ENCODE data around the gene FGF2. TPM values are rescaled to one million over a fixed set of nuclear protein-coding genes. Genes with fewer than 3 reads are reported as not detected.
A peak's percentile ranks its signal among the peaks of the same experiment; 100 is the strongest.

FGF2 gene
- total RNA-seq, 4 donors from 2014 or later = 32.5 to 54.7 (median 41.8) TPM

DNA sequence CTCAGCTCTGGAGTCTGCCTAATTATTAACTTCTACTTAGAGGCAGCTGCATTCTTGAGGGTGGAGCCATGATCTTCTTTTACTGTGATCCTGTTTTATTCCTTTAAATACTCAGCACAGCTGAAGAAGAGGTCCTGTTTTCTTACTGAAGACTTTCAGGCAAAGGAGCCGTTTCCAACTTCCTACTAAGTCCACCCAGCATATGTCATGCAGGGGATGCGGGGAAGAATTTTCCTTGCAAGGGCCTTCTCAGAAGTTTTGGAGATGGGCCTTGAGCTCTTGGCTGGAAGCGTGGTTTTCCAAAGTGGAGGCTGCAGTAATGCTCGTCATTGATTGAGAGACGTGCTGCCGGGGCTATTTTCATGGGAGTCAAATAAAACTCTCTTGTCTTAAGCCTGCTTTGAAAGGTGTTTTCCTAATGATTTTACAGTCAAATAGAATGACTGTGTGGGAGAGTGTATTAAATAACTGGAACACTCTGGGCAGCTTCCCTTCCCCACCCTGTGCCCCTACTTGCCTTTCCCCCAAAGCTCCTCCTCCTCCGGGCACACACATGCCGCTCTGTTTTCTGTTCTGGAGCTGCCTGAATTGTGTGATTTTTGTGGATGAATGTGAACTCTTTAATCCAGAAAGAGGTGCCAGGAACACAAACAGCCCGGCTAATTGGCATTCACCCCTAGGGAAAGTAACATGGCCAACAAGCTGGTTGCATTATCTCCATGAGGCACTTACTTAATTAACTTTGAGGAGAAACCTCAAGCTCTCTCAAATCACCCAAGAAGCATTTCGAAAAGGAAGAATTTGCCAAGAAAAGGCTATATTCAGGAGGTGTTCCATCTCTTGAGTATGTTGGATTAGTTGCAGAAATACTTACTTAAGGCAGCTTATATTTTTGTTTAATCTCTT, 28.1 kb downstream of the FGF2 start:
- Histone ChIP-seq H3K27ac (peak overlapping the region; percentile 77 to 83 (median 79)), H3K9me3 (no peaks in the 10 kb centered on the region), H3K27me3 (no peaks in the 10 kb centered on the region), H3K4me1 (peaks cover 0 to 61% (median 16%) of the 10 kb centered on the region in 3 donors), H3K4me3 (peak overlapping the region; percentile 33), H3K36me3 (no peaks in the 10 kb centered on the region)
- TF ChIP-seq POLR2A (IDR thresholded peaks at IDR 0.05) (no peak), EP300 (IDR thresholded peaks at IDR 0.05) (no peak), POLR2AphosphoS5 (IDR thresholded peaks at IDR 0.05) (no peak)
- TF ChIP-seq, protein P1, sequence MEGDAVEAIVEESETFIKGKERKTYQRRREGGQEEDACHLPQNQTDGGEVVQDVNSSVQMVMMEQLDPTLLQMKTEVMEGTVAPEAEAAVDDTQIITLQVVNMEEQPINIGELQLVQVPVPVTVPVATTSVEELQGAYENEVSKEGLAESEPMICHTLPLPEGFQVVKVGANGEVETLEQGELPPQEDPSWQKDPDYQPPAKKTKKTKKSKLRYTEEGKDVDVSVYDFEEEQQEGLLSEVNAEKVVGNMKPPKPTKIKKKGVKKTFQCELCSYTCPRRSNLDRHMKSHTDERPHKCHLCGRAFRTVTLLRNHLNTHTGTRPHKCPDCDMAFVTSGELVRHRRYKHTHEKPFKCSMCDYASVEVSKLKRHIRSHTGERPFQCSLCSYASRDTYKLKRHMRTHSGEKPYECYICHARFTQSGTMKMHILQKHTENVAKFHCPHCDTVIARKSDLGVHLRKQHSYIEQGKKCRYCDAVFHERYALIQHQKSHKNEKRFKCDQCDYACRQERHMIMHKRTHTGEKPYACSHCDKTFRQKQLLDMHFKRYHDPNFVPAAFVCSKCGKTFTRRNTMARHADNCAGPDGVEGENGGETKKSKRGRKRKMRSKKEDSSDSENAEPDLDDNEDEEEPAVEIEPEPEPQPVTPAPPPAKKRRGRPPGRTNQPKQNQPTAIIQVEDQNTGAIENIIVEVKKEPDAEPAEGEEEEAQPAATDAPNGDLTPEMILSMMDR (IDR thresholded peaks at IDR 0.05) = no peak
- 15 to 22% methylated on average over 5 to 10 of the region's 10 CpGs for WGBS, 2 donors (ENCODE audit: low coverage in 1 of 2)
- peak; percentile 60 for ATAC-seq

DNA sequence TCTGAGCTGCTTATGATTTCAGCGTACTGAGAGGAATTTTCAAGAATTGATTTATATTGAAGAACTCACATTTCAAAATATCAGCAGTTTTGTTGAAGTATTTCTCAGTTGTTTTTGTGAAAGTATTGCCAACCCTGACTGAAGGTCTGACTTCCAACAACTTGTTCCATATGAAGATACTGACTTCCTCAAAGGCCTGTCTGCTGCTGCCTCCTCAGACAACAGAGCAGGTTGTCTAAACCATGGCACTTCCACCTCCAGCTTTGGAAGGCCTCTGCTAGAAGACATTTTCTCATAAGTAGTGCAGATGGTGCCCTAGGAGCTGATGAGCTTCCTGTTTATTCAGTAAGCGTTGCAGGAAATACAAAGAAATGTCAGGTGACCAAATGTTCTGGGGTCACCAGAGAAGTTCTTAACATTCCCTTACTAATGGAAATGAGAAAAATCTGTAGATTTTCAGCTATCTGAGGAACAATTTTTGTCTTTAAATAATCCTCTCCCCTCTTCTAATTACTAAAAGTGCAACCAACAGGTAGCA, 28.8 kb downstream of the FGF2 start:
- Histone ChIP-seq H3K9me3 (no peaks in the 10 kb centered on the region), H3K27me3 (no peaks in the 10 kb centered on the region), H3K27ac (peak overlapping the region; percentile 77 to 83 (median 79)), H3K36me3 (no peaks in the 10 kb centered on the region), H3K4me3 (peak overlapping the region; percentile 33), H3K4me1 (peaks cover 0 to 61% (median 16%) of the 10 kb centered on the region in 3 donors)
- 29% methylated on average over 2 of the region's 2 CpGs for WGBS, 2 donors (ENCODE audit: low coverage in 1 of 2)
- ATAC-seq = no peak
- TF ChIP-seq POLR2AphosphoS5 (IDR thresholded peaks at IDR 0.05) = no peak
- no peak for TF ChIP-seq POLR2A (IDR thresholded peaks at IDR 0.05)
- TF ChIP-seq, protein P1 (IDR thresholded peaks at IDR 0.05) = no peak
- no peak for TF ChIP-seq EP300 (IDR thresholded peaks at IDR 0.05)

DNA sequence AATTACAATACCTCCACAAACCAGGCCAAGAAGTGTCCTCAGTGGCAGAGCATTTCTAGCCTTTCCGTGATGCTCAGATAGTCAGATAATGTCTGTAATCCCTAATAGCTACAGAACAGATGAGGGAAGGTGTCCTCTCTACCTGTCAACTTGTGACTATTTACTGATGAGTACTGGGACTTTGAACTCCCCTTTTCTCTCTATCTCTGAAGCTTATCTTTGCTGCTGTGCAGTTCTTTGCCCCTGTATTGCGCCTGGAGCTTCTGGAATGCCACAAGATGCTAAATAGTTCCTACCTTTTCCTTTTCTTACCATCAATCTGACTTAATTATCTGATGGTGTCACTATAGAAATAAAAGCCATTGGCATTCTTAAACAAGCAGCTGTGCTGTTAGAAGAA, 30.5 kb downstream of the FGF2 start:
- Histone ChIP-seq H3K27ac (no peak overlapping the region), H3K4me1 (peaks cover 0 to 77% (median 16%) of the 10 kb centered on the region in 3 donors), H3K36me3 (no peaks in the 10 kb centered on the region), H3K9me3 (no peaks in the 10 kb centered on the region), H3K27me3 (no peaks in the 10 kb centered on the region), H3K4me3 (no peak overlapping the region)
- WGBS, 2 donors (ENCODE audit: low coverage in 1 of 2) = 100% methylated on average over 1 to 2 of the region's 2 CpGs
- ATAC-seq = no peak
- TF ChIP-seq POLR2A (IDR thresholded peaks at IDR 0.05) = no peak
- TF ChIP-seq EP300 (IDR thresholded peaks at IDR 0.05) = no peak
- TF ChIP-seq POLR2AphosphoS5 (IDR thresholded peaks at IDR 0.05) = no peak
- TF ChIP-seq, protein P1 (IDR thresholded peaks at IDR 0.05) = no peak

DNA sequence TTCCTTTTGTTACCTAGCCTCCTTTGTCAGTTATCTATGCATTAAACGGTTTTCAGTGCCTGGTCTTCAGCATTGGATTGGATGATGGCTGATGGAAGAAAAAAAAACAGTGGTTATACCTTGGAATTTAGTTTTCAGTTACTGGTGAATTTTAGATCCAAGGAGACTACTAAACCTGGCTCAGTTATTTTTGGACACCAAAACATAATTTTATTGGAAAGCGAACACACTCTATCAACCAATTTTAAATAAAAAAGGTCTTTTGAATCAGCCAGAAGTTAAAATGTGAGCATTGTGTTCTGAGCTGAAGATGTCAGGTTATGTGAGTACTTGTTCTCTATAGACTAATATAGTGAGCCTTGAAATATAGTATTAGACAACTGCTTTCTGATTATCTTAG, 32.1 kb downstream of the FGF2 start:
- TF ChIP-seq, protein P1 (IDR thresholded peaks at IDR 0.05) = no peak
- TF ChIP-seq POLR2A (IDR thresholded peaks at IDR 0.05) (no peak), POLR2AphosphoS5 (IDR thresholded peaks at IDR 0.05) (no peak), EP300 (IDR thresholded peaks at IDR 0.05) (no peak)
- Histone ChIP-seq H3K4me1 (peaks cover 0 to 81% (median 16%) of the 10 kb centered on the region in 3 donors), H3K9me3 (no peaks in the 10 kb centered on the region), H3K27ac (no peak overlapping the region), H3K36me3 (no peaks in the 10 kb centered on the region), H3K4me3 (no peak overlapping the region), H3K27me3 (no peaks in the 10 kb centered on the region)
- 58 to 63% methylated on average over 2 of the region's 2 CpGs for WGBS, 2 donors (ENCODE audit: low coverage in 1 of 2)
- ATAC-seq = no peak
